Hematopoietic multipotent progenitor cell treated with erythropoietin and hydrocortisone succinate and interleukin-3 and kit ligand, for 8 days (in vitro differentiated cells): ENCODE measurements around the gene SSMEM1.

Source experiments
- DNase-seq: peaks from one replicate; pipeline ENCODE4 v3.0.0-alpha.2; 2015

Gene SSMEM1

DNA sequence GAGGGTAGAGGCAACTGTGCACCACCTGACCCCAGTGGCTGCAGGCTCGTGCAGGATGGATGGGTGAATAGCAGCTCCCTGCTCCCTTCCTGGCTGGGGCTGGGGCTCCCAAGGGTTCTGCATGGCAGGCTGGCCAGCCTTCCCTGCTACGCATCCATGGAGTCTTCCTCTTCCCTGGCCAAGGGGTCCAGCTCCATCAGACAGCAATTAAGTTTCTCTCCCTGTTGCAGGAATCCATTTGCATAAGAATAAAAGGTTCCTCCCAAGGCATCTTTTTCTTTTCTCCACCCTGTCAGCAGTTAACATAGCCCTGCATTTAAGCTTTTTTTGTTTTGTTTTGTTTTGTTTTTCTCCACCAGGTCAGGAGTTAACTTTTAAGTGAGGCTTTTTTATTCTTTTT lies 49.0 kb downstream of the SSMEM1 start:
- no peak for DNase-seq

DNA sequence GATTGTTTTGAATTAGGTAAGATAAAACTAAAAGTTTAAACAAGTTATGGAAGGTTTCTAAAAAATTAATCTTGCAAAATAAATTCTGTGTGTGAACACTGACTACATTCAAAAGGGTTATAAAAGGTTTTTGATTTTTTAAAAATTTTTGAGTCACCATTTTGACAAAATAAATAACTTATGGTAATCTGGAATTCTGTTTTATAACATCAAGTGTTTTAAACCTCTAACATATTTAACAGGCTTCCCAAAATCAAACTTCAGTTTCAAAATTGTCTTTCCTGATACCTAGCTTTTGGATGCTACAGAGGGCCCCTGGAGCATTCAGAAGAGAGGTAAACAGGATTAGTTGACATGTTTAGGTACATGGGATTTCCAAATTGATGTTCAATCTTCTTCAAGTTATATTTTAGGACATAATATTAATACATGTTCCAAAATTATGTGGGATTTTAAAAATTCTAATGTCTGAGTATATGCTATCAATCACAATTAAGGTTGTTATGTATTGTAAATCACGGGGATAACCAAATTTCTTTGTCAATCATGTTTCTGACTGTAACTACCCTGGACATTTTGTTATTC lies 50.9 kb downstream of the SSMEM1 start:
- DNase-seq, result no peak

DNA sequence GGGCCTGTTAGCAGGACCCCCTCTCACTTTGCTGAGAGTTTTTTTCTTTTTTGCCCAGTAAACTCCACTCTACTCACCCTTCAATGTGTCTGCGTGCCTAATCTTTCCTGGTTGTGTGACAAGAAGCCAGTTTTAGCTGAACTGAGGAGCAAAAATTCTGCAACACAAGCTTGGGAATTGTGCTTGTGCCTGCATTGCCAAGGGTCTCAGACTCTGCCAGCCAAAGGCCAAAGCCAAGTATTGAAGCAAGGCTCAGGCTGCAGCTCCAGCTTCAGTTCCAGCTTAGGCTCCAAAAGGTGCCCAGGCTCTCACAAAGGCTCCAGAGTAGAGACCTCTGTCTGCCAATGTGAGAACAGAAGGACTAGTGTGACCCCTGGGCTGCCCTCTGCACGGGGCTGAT lies 54.8 kb downstream of the SSMEM1 start:
- DNase-seq, result no peak

DNA sequence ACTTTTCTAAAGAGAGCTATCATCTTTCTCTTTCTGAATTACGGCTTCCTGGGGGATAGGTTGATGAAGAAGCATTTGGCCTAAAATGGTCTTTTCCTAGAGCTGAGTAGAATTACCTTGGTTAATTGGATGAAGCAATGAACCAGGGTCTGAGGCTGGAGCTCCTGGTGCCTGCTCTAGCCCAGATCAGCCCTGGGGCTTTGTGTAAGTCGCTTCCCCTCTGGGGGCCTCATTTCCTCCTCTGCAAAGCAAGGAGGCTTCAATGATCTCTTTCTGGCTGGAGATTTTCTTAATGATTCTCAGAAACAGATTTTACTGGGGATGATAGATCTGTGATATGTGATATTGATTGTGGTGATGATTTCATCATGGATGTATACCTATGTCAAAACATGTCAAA lies 55.5 kb downstream of the SSMEM1 start:
- DNase-seq, result no peak
